OCI-LY1 (cell line): ENCODE results near the gene SNTB2.

Experiments
- H2AFZ ChIP-seq: fragments of 200-600 bp; sonication (generic), shearing (Covaris generic); 2 replicates; pipeline ENCODE4 v1.6.0; 2014; ENCODE audit warnings: antibody characterized with exemption, mild to moderate bottlenecking, low read length
- H3F3A ChIP-seq: fragments of 200-600 bp; sonication (generic), shearing (Covaris generic); 2 replicates; pipeline ENCODE4 v1.6.0; 2014; ENCODE audit warnings: mild to moderate bottlenecking, antibody characterized with exemption, low read length, moderate library complexity; ENCODE audit not compliant: insufficient read depth
- H3K27ac ChIP-seq: fragments of 200-600 bp; sonication (generic); 2 replicates; pipeline ENCODE4 v1.5.1; 2014; ENCODE audit warnings: low read length, mixed run types, mild to moderate bottlenecking, low read depth; ENCODE audit not compliant: poor library complexity, severe bottlenecking
- H3K27me3 ChIP-seq: fragments of 200-600 bp; sonication (generic); 2 replicates; pipeline ENCODE4 v1.6.0; 2014; ENCODE audit warnings: antibody characterized with exemption, mild to moderate bottlenecking, low read length, moderate library complexity; ENCODE audit not compliant: insufficient read depth
- H3K36me3 ChIP-seq: fragments of 200-600 bp; sonication (generic); 2 replicates; pipeline ENCODE4 v1.6.1; 2014; ENCODE audit warnings: mild to moderate bottlenecking, antibody characterized with exemption, low read length, moderate library complexity, mixed read lengths; ENCODE audit not compliant: insufficient read depth
- H3K4me1 ChIP-seq: fragments of 200-600 bp; sonication (generic); 2 replicates; pipeline ENCODE4 v1.5.1; 2014; ENCODE audit warnings: mild to moderate bottlenecking, low read length, moderate library complexity; ENCODE audit not compliant: insufficient read depth, severe bottlenecking
- H3K4me2 ChIP-seq: fragments of 200-600 bp; sonication (generic), shearing (Covaris generic); 2 replicates; pipeline ENCODE4 v1.6.1; 2014; ENCODE audit warnings: low read length
- H3K4me3 ChIP-seq: fragments of 200-600 bp; sonication (generic); 2 replicates; pipeline ENCODE4 v1.5.1; 2014; ENCODE audit warnings: low read length, low read depth, mild to moderate bottlenecking, mixed read lengths; ENCODE audit not compliant: poor library complexity, severe bottlenecking
- H3K79me2 ChIP-seq: fragments of 200-600 bp; shearing (Covaris generic); 2 replicates; pipeline ENCODE4 v1.6.1; 2016; ENCODE audit warnings: mixed run types, low read length, mixed read lengths; ENCODE audit not compliant: insufficient read depth
- H3K9ac ChIP-seq: fragments of 200-600 bp; sonication (generic), shearing (Covaris generic); 2 replicates; pipeline ENCODE4 v1.6.1; 2014; ENCODE audit warnings: mild to moderate bottlenecking, low read length, mixed read lengths
- H3K9me2 ChIP-seq: fragments of 200-600 bp; sonication (generic), shearing (Covaris generic); 2 replicates; pipeline ENCODE4 v1.6.1; 2014; ENCODE audit warnings: low read depth, mild to moderate bottlenecking, low read length, mixed read lengths
- H3K9me3 ChIP-seq: fragments of 200-600 bp; shearing (Covaris generic); 2 replicates; pipeline ENCODE4 v1.6.1; 2014; ENCODE audit warnings: low read length, mixed read lengths
- H4K20me1 ChIP-seq: fragments of 200-600 bp; sonication (generic), shearing (Covaris generic); 2 replicates; pipeline ENCODE4 v1.6.0; 2016; ENCODE audit warnings: mild to moderate bottlenecking, low read length; ENCODE audit not compliant: insufficient read depth
- EZH2 ChIP-seq: fragments of 200-600 bp; sonication (generic), shearing (Covaris generic); IDR thresholded peaks from 2 replicates; pipeline ENCODE4 v1.8.0; 2017; ENCODE audit warnings: borderline replicate concordance, mixed run types, mild to moderate bottlenecking, antibody characterized with exemption, low read length, moderate library complexity, mixed read lengths
- TF ChIP-seq, protein P1 (sequence below): fragments of 200-600 bp; sonication (generic), shearing (Covaris generic); IDR thresholded peaks from 2 replicates; pipeline ENCODE4 v1.5.1; 2017; ENCODE audit warnings: mild to moderate bottlenecking, antibody characterized with exemption, low read length, moderate library complexity, mixed read lengths

The SNTB2 gene

DNA sequence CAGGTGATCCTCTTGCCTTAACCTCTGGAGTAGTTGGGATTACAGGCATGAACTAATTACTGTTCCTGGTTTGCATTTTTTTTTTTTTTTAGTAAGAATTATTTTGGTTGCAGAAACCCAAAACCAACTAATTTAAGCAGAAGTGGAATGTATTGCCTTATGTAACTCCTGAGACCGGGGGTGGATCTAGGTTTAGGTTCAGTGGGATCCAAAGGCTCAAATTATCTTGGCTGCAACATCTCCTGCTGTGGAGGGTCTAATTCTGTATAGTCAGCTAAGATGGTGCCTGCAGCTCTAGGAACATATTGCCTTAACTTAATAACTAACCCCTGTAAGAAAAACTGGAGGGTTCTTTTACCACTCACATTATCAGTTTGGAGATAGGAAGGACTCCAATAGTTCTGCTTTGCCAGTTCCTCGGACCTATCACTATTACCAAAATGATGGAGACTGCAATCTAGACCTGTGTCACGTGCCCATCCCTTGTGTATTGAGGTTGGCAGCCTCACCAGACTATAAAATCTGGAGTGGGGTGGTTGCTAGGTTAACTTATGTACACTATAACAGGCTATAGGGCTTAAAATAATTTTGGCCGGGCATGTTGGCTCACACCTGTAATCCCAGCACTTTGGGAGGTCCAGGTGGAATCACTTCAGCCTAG, 8.5 kb downstream of the SNTB2 start:
- H3K4me3 ChIP-seq = no peak overlapping the region
- H3K27ac ChIP-seq = no peak overlapping the region
- H3K9ac ChIP-seq = no peak overlapping the region
- no peak overlapping the region for H3K4me2 ChIP-seq
- H3F3A ChIP-seq = no peaks in the 10 kb centered on the region
- H3K36me3 ChIP-seq = 0 out of 2 replicates have a peak, but pooled peaks cover 4% of the 10 kb centered on the region
- no peaks in the 10 kb centered on the region for H3K9me2 ChIP-seq
- H3K79me2 ChIP-seq = peaks cover 86% of the 10 kb centered on the region
- no peaks in the 10 kb centered on the region for H3K9me3 ChIP-seq
- H2AFZ ChIP-seq = no peak overlapping the region
- H4K20me1 ChIP-seq = no peaks in the 10 kb centered on the region
- H3K27me3 ChIP-seq = no peaks in the 10 kb centered on the region
- no peak for TF ChIP-seq EZH2
- TF ChIP-seq, protein P1, sequence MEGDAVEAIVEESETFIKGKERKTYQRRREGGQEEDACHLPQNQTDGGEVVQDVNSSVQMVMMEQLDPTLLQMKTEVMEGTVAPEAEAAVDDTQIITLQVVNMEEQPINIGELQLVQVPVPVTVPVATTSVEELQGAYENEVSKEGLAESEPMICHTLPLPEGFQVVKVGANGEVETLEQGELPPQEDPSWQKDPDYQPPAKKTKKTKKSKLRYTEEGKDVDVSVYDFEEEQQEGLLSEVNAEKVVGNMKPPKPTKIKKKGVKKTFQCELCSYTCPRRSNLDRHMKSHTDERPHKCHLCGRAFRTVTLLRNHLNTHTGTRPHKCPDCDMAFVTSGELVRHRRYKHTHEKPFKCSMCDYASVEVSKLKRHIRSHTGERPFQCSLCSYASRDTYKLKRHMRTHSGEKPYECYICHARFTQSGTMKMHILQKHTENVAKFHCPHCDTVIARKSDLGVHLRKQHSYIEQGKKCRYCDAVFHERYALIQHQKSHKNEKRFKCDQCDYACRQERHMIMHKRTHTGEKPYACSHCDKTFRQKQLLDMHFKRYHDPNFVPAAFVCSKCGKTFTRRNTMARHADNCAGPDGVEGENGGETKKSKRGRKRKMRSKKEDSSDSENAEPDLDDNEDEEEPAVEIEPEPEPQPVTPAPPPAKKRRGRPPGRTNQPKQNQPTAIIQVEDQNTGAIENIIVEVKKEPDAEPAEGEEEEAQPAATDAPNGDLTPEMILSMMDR = no peak
- peaks cover 8% of the 10 kb centered on the region for H3K4me1 ChIP-seq

DNA sequence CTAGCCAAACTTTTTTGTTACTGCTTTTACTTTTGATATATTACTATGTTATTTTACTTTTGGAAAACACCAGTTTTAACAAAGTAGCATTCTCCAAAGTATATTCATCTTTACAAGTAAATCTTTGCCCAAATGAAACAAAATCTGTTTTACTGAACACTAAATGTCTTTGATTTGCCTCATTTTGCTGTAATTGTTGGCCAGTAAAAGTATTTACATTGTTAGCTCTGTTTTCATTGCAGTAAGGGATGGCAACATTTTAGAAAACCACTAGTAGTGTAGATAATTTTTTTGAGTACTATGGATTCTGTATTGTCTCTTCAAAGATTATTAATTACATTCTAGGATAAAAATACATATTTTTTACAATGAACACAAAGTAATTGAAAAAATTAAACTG, 10.6 kb downstream of the SNTB2 start:
- H3K9ac ChIP-seq = no peak overlapping the region

DNA sequence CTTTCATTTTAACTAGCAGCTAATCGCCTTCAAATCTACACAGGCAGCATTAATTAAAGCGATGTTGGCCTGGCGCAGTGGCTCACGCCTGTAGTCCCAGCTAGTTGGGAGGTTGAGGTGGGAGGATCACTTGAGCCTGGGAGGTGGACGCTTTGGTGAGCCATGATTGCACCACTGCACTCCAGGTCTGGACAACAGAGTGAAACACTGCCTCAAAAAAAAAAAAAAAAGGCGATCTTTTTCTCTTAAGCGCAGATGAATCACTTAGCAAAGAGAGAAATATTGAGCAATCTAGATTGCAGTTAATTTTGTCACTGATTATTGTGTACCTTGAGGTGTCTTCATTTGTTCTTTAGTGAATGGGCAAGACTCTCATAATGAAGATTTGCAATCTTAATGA, 12.4 kb downstream of the SNTB2 start:
- Histone ChIP-seq H3K4me2 (no peak overlapping the region), H2AFZ (no peak overlapping the region), H3K79me2 (peaks cover 71% of the 10 kb centered on the region), H3K27me3 (no peaks in the 10 kb centered on the region), H3K9ac (no peak overlapping the region), H3K4me1 (no peaks in the 10 kb centered on the region), H4K20me1 (no peaks in the 10 kb centered on the region), H3K36me3 (peaks cover 9% of the 10 kb centered on the region; the same call in 1 of the 2 replicates), H3K27ac (no peak overlapping the region), H3K4me3 (no peak overlapping the region), H3K9me3 (no peaks in the 10 kb centered on the region), H3F3A (no peaks in the 10 kb centered on the region), H3K9me2 (no peaks in the 10 kb centered on the region)
- TF ChIP-seq, protein P1 = no peak
- TF ChIP-seq EZH2 = no peak

More for the DNA sequence above, 10.6 kb downstream of the SNTB2 start:
- 0 out of 2 replicates have a peak, but pooled peaks cover 4% of the 10 kb centered on the region for H3K36me3 ChIP-seq
- no peaks in the 10 kb centered on the region for H3K27me3 ChIP-seq
- no peak overlapping the region for H3K27ac ChIP-seq
- no peak overlapping the region for H2AFZ ChIP-seq
- TF ChIP-seq, protein P1 = no peak
- no peak for TF ChIP-seq EZH2
- H3K4me2 ChIP-seq = no peak overlapping the region
- no peaks in the 10 kb centered on the region for H3K9me3 ChIP-seq
- H3F3A ChIP-seq = no peaks in the 10 kb centered on the region
- H3K9me2 ChIP-seq = no peaks in the 10 kb centered on the region
- peaks cover 87% of the 10 kb centered on the region for H3K79me2 ChIP-seq
- H3K4me1 ChIP-seq = no peaks in the 10 kb centered on the region
- no peak overlapping the region for H3K4me3 ChIP-seq
- H4K20me1 ChIP-seq = no peaks in the 10 kb centered on the region
